Stimulated activated CD4-positive, alpha-beta T cell treated with anti-CD3 and anti-CD28 coated beads, Interleukin-2, amount 100 ng/mL, for 48 hours (primary cell): ENCODE data around the gene POLR2E.
A peak's percentile ranks its signal among the peaks of the same experiment; 100 is the strongest.
"Not testable (repeated sequence)": the region's sequence is repeated elsewhere in the genome, so short reads cannot be mapped to it uniquely, and the experiment has no call there.

Experiments used
- DNase-seq, 2 donors: peaks; one replicate each; pipeline ENCODE4 v3.0.0-alpha.2; 2020

POLR2E gene

GRCh38 chr19:1125601-1126467, 30.7 kb upstream of the POLR2E start:
- no peak for DNase-seq

GRCh38 chr19:1123885-1124677, 28.9 kb upstream of the POLR2E start:
- DNase-seq = no peak

- no peak for DNase-seq
These were observed 28.2 kb upstream of the POLR2E start for GRCh38 chr19:1123381-1123780.

GRCh38 chr19:1122972-1123363, 27.8 kb upstream of the POLR2E start:
- DNase-seq = peak; percentile 73

GRCh38 chr19:1122021-1122971, 27.1 kb upstream of the POLR2E start:
- no peak for DNase-seq

GRCh38 chr19:1121395-1121794, 26.2 kb upstream of the POLR2E start:
- DNase-seq = no peak

GRCh38 chr19:1119475-1120217, 24.5 kb upstream of the POLR2E start:
- no peak for DNase-seq

GRCh38 chr19:1118999-1119398, 23.8 kb upstream of the POLR2E start:
- DNase-seq = no peak

- no peak for DNase-seq
These were observed 22.5 kb upstream of the POLR2E start for GRCh38 chr19:1117654-1118053.

- DNase-seq = no peak
These were observed 21.8 kb upstream of the POLR2E start for GRCh38 chr19:1116726-1117581.

- DNase-seq = no peak
These were observed 20.7 kb upstream of the POLR2E start for GRCh38 chr19:1115646-1116420.

GRCh38 chr19:1114728-1115127, 19.6 kb upstream of the POLR2E start:
- not testable (repeated sequence) for DNase-seq

- DNase-seq = no peak
These were observed 18.9 kb upstream of the POLR2E start for GRCh38 chr19:1113986-1114483.

GRCh38 chr19:1113030-1113985, 18.1 kb upstream of the POLR2E start:
- peak; percentile 80 to 82 for DNase-seq

GRCh38 chr19:1112268-1113029, 17.3 kb upstream of the POLR2E start:
- no peak for DNase-seq

- DNase-seq = no peak
These were observed 16.6 kb upstream of the POLR2E start for GRCh38 chr19:1111641-1112267.

- no peak for DNase-seq
These were observed 15.8 kb upstream of the POLR2E start for GRCh38 chr19:1110809-1111640.
